Gastroesophageal sphincter (tissue), 3 donors: Measurements from ENCODE around the gene TANC1.

Experiments used
- CTCF ChIP-seq, 4 experiments: fragments of 200-600 bp in 2 of 4; fragments of 450-650 bp in 2 of 4; sonication (generic) in 1 of 4; IDR thresholded peaks; one replicate each; pipeline ENCODE4 v1.5.1; 2017 to 2019; ENCODE audit warnings: antibody characterized with exemption in 4 of 4, mild to moderate bottlenecking in 2 of 4, moderate library complexity in 2 of 4
- POLR2A ChIP-seq, 2 donors: fragments of 450-650 bp; IDR thresholded peaks; one replicate each; pipeline ENCODE4 v1.6.1; 2017; ENCODE audit warnings: antibody characterized with exemption in 2 of 2, mild to moderate bottlenecking in 2 of 2, moderate library complexity in 1 of 2
- POLR2AphosphoS5 ChIP-seq: sonication (generic); formaldehyde crosslinking; IDR thresholded peaks from one replicate; pipeline ENCODE4 v1.6.1; 2017; ENCODE audit warnings: antibody characterized with exemption

GRCh38 chr2:159234868-159235267 lies 266.4 kb downstream of the TANC1 start:
- TF ChIP-seq CTCF (IDR thresholded peaks at IDR 0.05) = no peak
- no peak for TF ChIP-seq POLR2A (IDR thresholded peaks at IDR 0.05)
- no peak for TF ChIP-seq POLR2AphosphoS5
